Measurements from ENCODE around the gene RNPS1.

DNA sequence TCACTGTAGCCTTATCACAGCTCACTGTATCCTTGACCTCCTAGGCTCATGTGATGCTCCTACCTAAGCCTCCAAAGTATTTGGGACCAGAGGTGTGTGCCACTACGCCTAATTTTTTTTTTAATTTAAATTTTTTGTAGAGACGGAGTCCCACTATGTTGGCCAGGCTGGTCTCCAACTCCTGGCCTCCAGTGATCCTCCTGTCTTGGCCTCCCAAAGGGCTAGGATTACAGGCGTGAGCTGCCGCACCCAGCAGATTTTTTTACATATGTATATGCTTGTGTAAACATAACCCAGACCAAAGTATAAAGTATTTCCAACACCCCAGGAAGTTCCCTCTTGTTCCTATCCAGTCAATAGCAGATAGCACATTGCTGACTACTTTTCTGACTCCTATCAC lies 51.6 kb downstream of the RNPS1 start:
- TF ChIP-seq, protein P1, sequence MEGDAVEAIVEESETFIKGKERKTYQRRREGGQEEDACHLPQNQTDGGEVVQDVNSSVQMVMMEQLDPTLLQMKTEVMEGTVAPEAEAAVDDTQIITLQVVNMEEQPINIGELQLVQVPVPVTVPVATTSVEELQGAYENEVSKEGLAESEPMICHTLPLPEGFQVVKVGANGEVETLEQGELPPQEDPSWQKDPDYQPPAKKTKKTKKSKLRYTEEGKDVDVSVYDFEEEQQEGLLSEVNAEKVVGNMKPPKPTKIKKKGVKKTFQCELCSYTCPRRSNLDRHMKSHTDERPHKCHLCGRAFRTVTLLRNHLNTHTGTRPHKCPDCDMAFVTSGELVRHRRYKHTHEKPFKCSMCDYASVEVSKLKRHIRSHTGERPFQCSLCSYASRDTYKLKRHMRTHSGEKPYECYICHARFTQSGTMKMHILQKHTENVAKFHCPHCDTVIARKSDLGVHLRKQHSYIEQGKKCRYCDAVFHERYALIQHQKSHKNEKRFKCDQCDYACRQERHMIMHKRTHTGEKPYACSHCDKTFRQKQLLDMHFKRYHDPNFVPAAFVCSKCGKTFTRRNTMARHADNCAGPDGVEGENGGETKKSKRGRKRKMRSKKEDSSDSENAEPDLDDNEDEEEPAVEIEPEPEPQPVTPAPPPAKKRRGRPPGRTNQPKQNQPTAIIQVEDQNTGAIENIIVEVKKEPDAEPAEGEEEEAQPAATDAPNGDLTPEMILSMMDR (conservative IDR thresholded peaks at IDR 0.05), result no peak
- TF ChIP-seq EZH2 (IDR thresholded peaks at IDR 0.05; ENCODE audit: low read depth), result no peak

All from PC-9 (cell line).